ENCODE data around the gene IRX4.

IRX4 gene

DNA sequence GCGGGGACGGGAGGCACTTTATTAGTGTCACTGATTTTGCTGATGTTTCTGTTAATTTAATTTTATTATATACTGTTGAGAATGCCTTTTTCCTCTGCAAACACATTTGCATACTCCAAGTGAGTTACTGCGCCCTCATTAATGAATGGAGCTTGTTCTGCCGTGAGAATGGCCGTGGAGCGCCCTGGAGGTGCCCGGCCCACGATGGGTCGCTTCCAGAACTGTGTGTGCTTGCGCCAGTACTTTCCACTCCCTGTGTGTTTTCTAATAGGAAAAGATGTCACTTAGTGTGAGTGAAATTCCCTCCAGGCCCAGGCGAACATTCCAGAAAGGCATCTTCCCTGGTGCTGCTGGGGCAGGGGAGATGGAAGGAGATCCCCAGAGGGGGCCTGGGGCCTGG is 51.5 kb downstream of the IRX4 start:
- no peak for ATAC-seq

DNA sequence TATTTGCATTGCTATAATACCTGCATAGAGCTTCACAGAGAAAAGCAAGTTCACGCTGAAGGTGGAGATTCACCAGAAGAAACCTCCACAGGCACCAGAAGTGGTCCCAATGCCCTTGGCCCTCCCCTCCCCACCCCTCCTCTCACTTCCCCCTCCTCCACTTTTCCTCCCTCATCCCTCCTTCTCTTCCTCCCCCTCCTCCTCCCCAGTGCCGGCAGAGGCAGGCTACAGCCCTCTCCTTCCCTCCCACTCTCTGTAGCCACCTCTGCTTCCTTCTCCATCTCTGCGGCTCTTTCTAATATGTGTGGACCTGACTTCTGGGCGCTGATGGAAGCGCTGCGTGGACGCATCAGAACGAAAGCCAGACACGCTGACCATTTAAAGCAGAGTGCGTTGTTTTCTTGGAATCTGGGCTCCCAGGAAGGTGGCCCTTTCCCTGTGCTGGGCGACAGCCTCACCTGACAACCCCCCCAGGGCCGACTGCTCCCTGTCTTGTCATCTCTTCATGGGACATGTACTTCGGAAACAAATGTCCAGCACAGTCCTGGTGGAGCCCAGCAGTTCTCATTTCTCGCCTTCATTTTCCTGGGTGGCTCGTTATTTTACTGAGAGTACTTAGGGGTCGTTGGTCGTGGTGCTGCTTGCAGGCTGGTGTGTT is 52.0 kb downstream of the IRX4 start:
- ATAC-seq = no peak

More for the DNA sequence above, 51.5 kb downstream of the IRX4 start:
- TF ChIP-seq TOX (CRISPR knock-in tag; IDR thresholded peaks at IDR 0.05; ENCODE audit: borderline replicate concordance) = no peak
- TF ChIP-seq ZFP30 (CRISPR knock-in tag; IDR thresholded peaks at IDR 0.05) = no peak
- no peak for TF ChIP-seq ARNTL (CRISPR knock-in tag; IDR thresholded peaks at IDR 0.05; ENCODE audit: borderline replicate concordance, low read depth)
- TF ChIP-seq, protein P1, sequence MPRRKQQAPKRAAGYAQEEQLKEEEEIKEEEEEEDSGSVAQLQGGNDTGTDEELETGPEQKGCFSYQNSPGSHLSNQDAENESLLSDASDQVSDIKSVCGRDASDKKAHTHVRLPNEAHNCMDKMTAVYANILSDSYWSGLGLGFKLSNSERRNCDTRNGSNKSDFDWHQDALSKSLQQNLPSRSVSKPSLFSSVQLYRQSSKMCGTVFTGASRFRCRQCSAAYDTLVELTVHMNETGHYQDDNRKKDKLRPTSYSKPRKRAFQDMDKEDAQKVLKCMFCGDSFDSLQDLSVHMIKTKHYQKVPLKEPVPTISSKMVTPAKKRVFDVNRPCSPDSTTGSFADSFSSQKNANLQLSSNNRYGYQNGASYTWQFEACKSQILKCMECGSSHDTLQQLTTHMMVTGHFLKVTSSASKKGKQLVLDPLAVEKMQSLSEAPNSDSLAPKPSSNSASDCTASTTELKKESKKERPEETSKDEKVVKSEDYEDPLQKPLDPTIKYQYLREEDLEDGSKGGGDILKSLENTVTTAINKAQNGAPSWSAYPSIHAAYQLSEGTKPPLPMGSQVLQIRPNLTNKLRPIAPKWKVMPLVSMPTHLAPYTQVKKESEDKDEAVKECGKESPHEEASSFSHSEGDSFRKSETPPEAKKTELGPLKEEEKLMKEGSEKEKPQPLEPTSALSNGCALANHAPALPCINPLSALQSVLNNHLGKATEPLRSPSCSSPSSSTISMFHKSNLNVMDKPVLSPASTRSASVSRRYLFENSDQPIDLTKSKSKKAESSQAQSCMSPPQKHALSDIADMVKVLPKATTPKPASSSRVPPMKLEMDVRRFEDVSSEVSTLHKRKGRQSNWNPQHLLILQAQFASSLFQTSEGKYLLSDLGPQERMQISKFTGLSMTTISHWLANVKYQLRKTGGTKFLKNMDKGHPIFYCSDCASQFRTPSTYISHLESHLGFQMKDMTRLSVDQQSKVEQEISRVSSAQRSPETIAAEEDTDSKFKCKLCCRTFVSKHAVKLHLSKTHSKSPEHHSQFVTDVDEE (CRISPR knock-in tag; IDR thresholded peaks at IDR 0.05) = no peak
- TF ChIP-seq, protein P2, sequence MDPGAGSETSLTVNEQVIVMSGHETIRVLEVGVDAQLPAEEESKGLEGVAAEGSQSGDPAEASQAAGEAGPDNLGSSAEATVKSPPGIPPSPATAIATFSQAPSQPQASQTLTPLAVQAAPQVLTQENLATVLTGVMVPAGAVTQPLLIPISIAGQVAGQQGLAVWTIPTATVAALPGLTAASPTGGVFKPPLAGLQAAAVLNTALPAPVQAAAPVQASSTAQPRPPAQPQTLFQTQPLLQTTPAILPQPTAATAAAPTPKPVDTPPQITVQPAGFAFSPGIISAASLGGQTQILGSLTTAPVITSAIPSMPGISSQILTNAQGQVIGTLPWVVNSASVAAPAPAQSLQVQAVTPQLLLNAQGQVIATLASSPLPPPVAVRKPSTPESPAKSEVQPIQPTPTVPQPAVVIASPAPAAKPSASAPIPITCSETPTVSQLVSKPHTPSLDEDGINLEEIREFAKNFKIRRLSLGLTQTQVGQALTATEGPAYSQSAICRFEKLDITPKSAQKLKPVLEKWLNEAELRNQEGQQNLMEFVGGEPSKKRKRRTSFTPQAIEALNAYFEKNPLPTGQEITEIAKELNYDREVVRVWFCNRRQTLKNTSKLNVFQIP (CRISPR knock-in tag; IDR thresholded peaks at IDR 0.05; ENCODE audit: borderline replicate concordance, low read depth) = no peak
- no peak for TF ChIP-seq PATZ1 (CRISPR knock-in tag; IDR thresholded peaks at IDR 0.05; ENCODE audit: borderline replicate concordance)
- no peak for TF ChIP-seq SNAI2 (CRISPR knock-in tag; IDR thresholded peaks at IDR 0.05)
- no peak for TF ChIP-seq PPARA (CRISPR knock-in tag; IDR thresholded peaks at IDR 0.05; ENCODE audit: borderline replicate concordance)
- no peak for TF ChIP-seq ZNF565 (CRISPR knock-in tag; conservative IDR thresholded peaks at IDR 0.05; ENCODE audit: low read depth)
- TF ChIP-seq CSDC2 (CRISPR knock-in tag; IDR thresholded peaks at IDR 0.05) = no peak
- TF ChIP-seq TCF4 (CRISPR knock-in tag; IDR thresholded peaks at IDR 0.05; ENCODE audit: borderline replicate concordance) = no peak

GRCh38 chr5:1827886-1828397 is 54.8 kb downstream of the IRX4 start:
- no peak for TF ChIP-seq ZNF565 (CRISPR knock-in tag; conservative IDR thresholded peaks at IDR 0.05; ENCODE audit: low read depth)
- TF ChIP-seq RARB (CRISPR knock-in tag; IDR thresholded peaks at IDR 0.05) = no peak
- TF ChIP-seq ARNTL (CRISPR knock-in tag; IDR thresholded peaks at IDR 0.05; ENCODE audit: borderline replicate concordance, low read depth) = no peak
- no peak for ATAC-seq

More for the DNA sequence above, 52.0 kb downstream of the IRX4 start:
- TF ChIP-seq OSR1 (CRISPR knock-in tag; IDR thresholded peaks at IDR 0.05) (no peak), ZFP30 (CRISPR knock-in tag; IDR thresholded peaks at IDR 0.05) (no peak), ZNF70 (CRISPR knock-in tag; IDR thresholded peaks at IDR 0.05) (no peak), ARNTL (CRISPR knock-in tag; IDR thresholded peaks at IDR 0.05; ENCODE audit: borderline replicate concordance, low read depth) (no peak)
- TF ChIP-seq, protein P2 (CRISPR knock-in tag; IDR thresholded peaks at IDR 0.05; ENCODE audit: borderline replicate concordance, low read depth) = no peak
